SK-N-SH (cell line): ENCODE results near the gene SIT1. TPM values are rescaled to one million over a fixed set of nuclear protein-coding genes. Genes with fewer than 3 reads are reported as not detected.

Experiments used
- CTCF ChIA-PET: fragments of 300-600, 350-600 bp; formaldehyde crosslinking; extraction: SDS; loops from one replicate; lab custom pipeline; 2021; lab: Yijun Ruan, JAX
- POLR2A ChIA-PET: fragments of 350-600 bp; sonication (Branson Sonifier 250); formaldehyde crosslinking; extraction: SDS; loops from one replicate; lab custom pipeline; 2020; ENCODE audit warnings: antibody characterized with exemption, inconsistent platforms; lab: Yijun Ruan, JAX
- DNase-seq: peaks from one replicate; pipeline ENCODE4 v3.0.0; 2012
- H2AFZ ChIP-seq: fragments of 200-600 bp; sonication (generic); 2 replicates; pipeline ENCODE4 v1.8.1; 2016; ENCODE audit warnings: antibody characterized with exemption, mild to moderate bottlenecking, low read depth
- H3F3A ChIP-seq: fragments of 200-600 bp; sonication (generic); replicated peaks from 2 replicates; pipeline ENCODE3; 2016; ENCODE audit warnings: antibody characterized with exemption, mild to moderate bottlenecking; ENCODE audit not compliant: insufficient read depth
- H3K27ac ChIP-seq, 2 experiments: fragments of 200-500 bp in 1 of 2; fragments of 200-600 bp in 1 of 2; sonication (Bioruptor generic) in 1 of 2; sonication (generic), shearing (Covaris generic) in 1 of 2; 2 replicates each; pipeline versions ENCODE4 v1.5.1 to v1.6.1; 2014 to 2016; ENCODE audit warnings: low read depth in 2 of 2, inconsistent platforms in 1 of 2, low read length in 1 of 2, mild to moderate bottlenecking in 1 of 2, mixed read lengths in 1 of 2
- H3K27me3 ChIP-seq: fragments of 200-600 bp; sonication (generic), shearing (Covaris generic); 2 replicates; pipeline ENCODE4 v1.6.1; 2016; ENCODE audit warnings: mixed run types; ENCODE audit not compliant: insufficient read depth
- H3K36me3 ChIP-seq, 2 experiments: fragments of 200-500 bp in 1 of 2; fragments of 200-600 bp in 1 of 2; sonication (Bioruptor generic) in 1 of 2; sonication (generic) in 1 of 2; replicated peaks in 1 of 2; 2 replicates each; pipeline versions ENCODE3 to v1.5.1; 2014 to 2016; ENCODE audit warnings: low read length in 1 of 2, mild to moderate bottlenecking in 1 of 2; ENCODE audit not compliant: insufficient read depth in 2 of 2, control insufficient read depth in 1 of 2
- H3K4me1 ChIP-seq, 2 experiments: fragments of 200-500 bp in 1 of 2; fragments of 200-600 bp in 1 of 2; sonication (Bioruptor generic) in 1 of 2; sonication (generic), shearing (Covaris generic) in 1 of 2; 2 replicates each; pipeline versions ENCODE4 v1.5.1 to v1.6.1; 2014 to 2016; ENCODE audit warnings: low read depth in 1 of 2, low read length in 1 of 2, mixed run types in 1 of 2; ENCODE audit not compliant: insufficient read depth in 2 of 2, control insufficient read depth in 1 of 2
- H3K4me2 ChIP-seq: fragments of 200-600 bp; sonication (generic), shearing (Covaris generic); 2 replicates; pipeline ENCODE4 v1.6.1; 2017; ENCODE audit warnings: mixed run types
- H3K4me3 ChIP-seq, 2 experiments: fragments of 200-500 bp in 1 of 2; fragments of 200-600 bp in 1 of 2; sonication (Bioruptor generic) in 1 of 2; sonication (generic), shearing (Covaris generic) in 1 of 2; 2 replicates each; pipeline versions ENCODE4 v1.5.1 to v1.8.1; 2014 to 2016; ENCODE audit warnings: low read depth in 2 of 2, inconsistent platforms in 1 of 2, low read length in 1 of 2, mild to moderate bottlenecking in 1 of 2, mixed read lengths in 1 of 2, moderate library complexity in 1 of 2
- H3K79me2 ChIP-seq: fragments of 200-600 bp; sonication (generic); 2 replicates; pipeline ENCODE4 v1.8.1; 2017; ENCODE audit warnings: mild to moderate bottlenecking; ENCODE audit not compliant: insufficient read depth
- H3K9ac ChIP-seq: fragments of 200-600 bp; sonication (generic); 2 replicates; pipeline ENCODE4 v1.6.1; 2017; ENCODE audit warnings: mixed run types
- H3K9me2 ChIP-seq: fragments of 200-600 bp; sonication (generic); 2 replicates; pipeline ENCODE4 v1.6.1; 2017; ENCODE audit warnings: mixed run types
- H3K9me3 ChIP-seq: fragments of 200-600 bp; sonication (generic); 2 replicates; pipeline ENCODE4 v1.6.1; 2017; ENCODE audit warnings: mixed run types, mild to moderate bottlenecking, moderate library complexity
- H4K20me1 ChIP-seq: fragments of 200-600 bp; sonication (generic); 2 replicates; pipeline ENCODE4 v1.6.1; 2017; ENCODE audit warnings: mild to moderate bottlenecking, mixed run types; ENCODE audit not compliant: insufficient read depth
- CHD2 ChIP-seq: fragments of 150-350 bp; IDR thresholded peaks from 2 replicates; pipeline ENCODE4 v1.6.1; 2018; ENCODE audit warnings: low read length; ENCODE audit not compliant: partially characterized antibody
- EP300 ChIP-seq, 2 experiments: IDR thresholded peaks; 2 replicates each; pipeline versions ENCODE4 v1.4.0 to v1.6.1; 2012; ENCODE audit warnings: borderline replicate concordance in 1 of 2, low read depth in 1 of 2, low read length in 1 of 2
- EZH2phosphoT487 ChIP-seq: fragments of 200-600 bp; sonication (generic); IDR thresholded peaks from 2 replicates; pipeline ENCODE4 v1.6.1; 2017; ENCODE audit warnings: low read depth, mixed run types, mild to moderate bottlenecking, antibody characterized with exemption, moderate library complexity, borderline replicate concordance
- GABPA ChIP-seq: IDR thresholded peaks from 2 replicates; pipeline ENCODE4 v1.4.0; 2012; ENCODE audit warnings: low read depth, mild to moderate bottlenecking
- GATA2 ChIP-seq: sonication (generic); formaldehyde crosslinking; IDR thresholded peaks from 2 replicates; pipeline ENCODE4 v1.5.0; 2020; ENCODE audit warnings: mild to moderate bottlenecking, missing genetic modification reagents
- JUND ChIP-seq: IDR thresholded peaks from 2 replicates; pipeline ENCODE4 v1.4.0; 2012
- NRF1 ChIP-seq: IDR thresholded peaks from 2 replicates; pipeline ENCODE4 v1.6.1; 2012; ENCODE audit warnings: low read depth, mild to moderate bottlenecking, low read length
- PBX3 ChIP-seq: IDR thresholded peaks from 2 replicates; pipeline ENCODE4; 2012
- SMC3 ChIP-seq: IDR thresholded peaks from 2 replicates; pipeline ENCODE4 v1.6.1; 2012; ENCODE audit warnings: low read depth, low read length, improper control_type of control experiment
- TEAD4 ChIP-seq: IDR thresholded peaks from 2 replicates; pipeline ENCODE4 v1.4.0; 2012; ENCODE audit warnings: mild to moderate bottlenecking, borderline replicate concordance; ENCODE audit not compliant: insufficient read depth
- USF1 ChIP-seq: IDR thresholded peaks from 2 replicates; pipeline ENCODE4 v1.4.0; 2012; ENCODE audit warnings: low read depth, borderline replicate concordance
- ZBTB33 ChIP-seq: IDR thresholded peaks from 2 replicates; pipeline ENCODE4 v1.4.0; 2012; ENCODE audit warnings: low read depth, borderline replicate concordance
- WGBS: methylation state at CpG from one replicate; pipeline ENCODE4 v1.1.6; 2017; ENCODE audit warnings: low lambda C conversion rate; 5-methylcytosine and 5-hydroxymethylcytosine counted together
- polyA plus RNA-seq, 3 experiments: library from polyadenylated mRNA; depleted of rRNA; stranded (reverse); fragments of >200 nt; gene quantifications; 2 replicates each; pipeline ENCODE4 v1.2.3, GENCODE V29; 2012

SIT1 gene
- polyA plus RNA-seq, 1 of the 3 experiments (the other 2 are of a cell fraction), result not detected

GRCh38 chr9:35691757-35692301 lies 41.1 kb upstream of the SIT1 start:
- TF ChIP-seq USF1 (no peak), ZBTB33 (no peak), SMC3 (no peak)
- Histone ChIP-seq H3K4me1 (peaks cover 19 to 31% of the 10 kb centered on the region in 2 experiments; a peak in 3 of 4 replicates), H3K9me2 (no peaks in the 10 kb centered on the region), H4K20me1 (peaks cover 23% of the 10 kb centered on the region), H3F3A (peaks cover 54% of the 10 kb centered on the region), H3K79me2 (peaks cover 35% of the 10 kb centered on the region), H3K9me3 (no peaks in the 10 kb centered on the region), H3K4me3 (0 out of 4 replicates have a peak overlapping the region, but pooled peaks of 1 of the 2 experiments have one; percentile 73), H3K27me3 (no peaks in the 10 kb centered on the region), H2AFZ (no peak overlapping the region), H3K27ac (peak overlapping the region; percentile 93 to 96), H3K4me2 (peak overlapping the region; percentile 91; the same call in 1 of the 2 replicates), H3K36me3 (peaks cover 11 to 12% of the 10 kb centered on the region in 2 experiments), H3K9ac (no peak overlapping the region; the same call in 1 of the 2 replicates)
- WGBS, result 94% methylated on average over 13 of the region's 13 CpGs
- DNase-seq, result no peak
- CTCF ChIA-PET, result interaction anchor here (0.9 to 2.7 kb wide), 9 partner anchors 9 to 84 kb away, joined by 3 to 21 read pairs (median 4); partner anchors contain the start of genes ARHGEF39, CCDC107 and RMRP
- POLR2A ChIA-PET, result interaction anchor here (1.1 to 1.3 kb wide), 2 partner anchors 13 to 40 kb away, joined by 3 to 4 read pairs; partner anchors contain the start of gene TLN1

- POLR2A ChIA-PET, result interaction anchor here (0.7 to 1.7 kb wide), 7 partner anchors 11 to 44 kb away, joined by 3 to 10 read pairs (median 4); partner anchors contain the start of genes CA9, CCDC107, CREB3 and RMRP
- H3K79me2 ChIP-seq, result peaks cover 40% of the 10 kb centered on the region
- peaks cover 29% of the 10 kb centered on the region for H4K20me1 ChIP-seq
- H3K27ac ChIP-seq, result peak overlapping the region; percentile 93 to 96
- H2AFZ ChIP-seq, result peak overlapping the region; percentile 84
- peaks cover 56% of the 10 kb centered on the region for H3F3A ChIP-seq
- H3K27me3 ChIP-seq, result no peaks in the 10 kb centered on the region
- peak overlapping the region; percentile 62 to 73 for H3K4me3 ChIP-seq
- WGBS, result 58% methylated on average over 9 of the region's 10 CpGs
- peak overlapping the region; percentile 95 for H3K9ac ChIP-seq
- CTCF ChIA-PET, result interaction anchor here (0.9 to 2.7 kb wide), 10 partner anchors 15 to 83 kb away, joined by 3 to 21 read pairs (median 4); partner anchors contain the start of genes ARHGEF39, CCDC107 and RMRP
- no peaks in the 10 kb centered on the region for H3K9me2 ChIP-seq
- peak overlapping the region; percentile 91 for H3K4me2 ChIP-seq
- peaks cover 8 to 10% of the 10 kb centered on the region in 2 experiments for H3K36me3 ChIP-seq
- H3K4me1 ChIP-seq, result peaks cover 19 to 34% of the 10 kb centered on the region in 2 experiments; a peak in 3 of 4 replicates
- no peak for TF ChIP-seq EZH2phosphoT487
- TF ChIP-seq EP300 (IDR thresholded peaks at IDR 0.05; ENCODE audit: borderline replicate concordance in 1 of 2, low read depth in 1 of 2, low read length in 1 of 2), result no peak
- no peak for TF ChIP-seq GABPA
- TF ChIP-seq NRF1, result no peak
- TF ChIP-seq ZBTB33, result no peak
- no peak for TF ChIP-seq CHD2
- TF ChIP-seq PBX3, result no peak
- TF ChIP-seq GATA2, result no peak
- no peak for TF ChIP-seq TEAD4
- no peak for TF ChIP-seq JUND
- no peak for TF ChIP-seq USF1
- H3K9me3 ChIP-seq, result no peaks in the 10 kb centered on the region
- DNase-seq, result no peak
Measured at GRCh38 chr9:35691334-35691650, 40.6 kb upstream of the SIT1 start.
